HepG2 (cell line): ENCODE measurements around the gene GSS. TPM values are rescaled to one million over a fixed set of nuclear protein-coding genes. Genes with fewer than 3 reads are reported as not detected.
A peak's percentile ranks its signal among the peaks of the same experiment; 100 is the strongest.

Source experiments
- BORCS8-MEF2B ChIP-seq: sonication (generic); formaldehyde crosslinking; IDR thresholded peaks from 2 replicates; pipeline ENCODE4 v1.8.0; 2022; ENCODE audit warnings: mild to moderate bottlenecking, missing genetic modification reagents
- DMAP1 ChIP-seq: IDR thresholded peaks from 2 replicates; pipeline ENCODE4 v1.6.1; 2016
- DNMT3B ChIP-seq: conservative IDR thresholded peaks from 2 replicates; pipeline ENCODE4 v1.6.1; 2016; ENCODE audit warnings: missing biosample characterization, control low read depth
- HNRNPL ChIP-seq: fragments of 200-400 bp; formaldehyde crosslinking; IDR thresholded peaks from 2 replicates; pipeline ENCODE4 v1.6.1; 2017; ENCODE audit warnings: mild to moderate bottlenecking, low read depth, low read length
- ISL2 ChIP-seq: sonication (generic); formaldehyde crosslinking; IDR thresholded peaks from 2 replicates; pipeline ENCODE4 v1.5.0; 2020; ENCODE audit warnings: missing genetic modification reagents
- MAF1 ChIP-seq: sonication (generic); formaldehyde crosslinking; IDR thresholded peaks from 2 replicates; pipeline ENCODE4 v1.5.0; 2020; ENCODE audit warnings: missing genetic modification reagents, borderline replicate concordance
- PHF5A ChIP-seq: IDR thresholded peaks from one replicate; pipeline ENCODE4 v1.6.1; 2018; ENCODE audit warnings: low read depth, missing genetic modification reagents; ENCODE audit not compliant: unreplicated experiment
- RFX5 ChIP-seq: IDR thresholded peaks from 2 replicates; pipeline ENCODE4 v1.6.1; 2011; ENCODE audit warnings: low read depth, low read length, improper control_type of control experiment
- SPEN ChIP-seq: sonication (generic); formaldehyde crosslinking; IDR thresholded peaks from 2 replicates; pipeline ENCODE4 v1.5.1; 2020; ENCODE audit warnings: low read depth, mild to moderate bottlenecking, missing genetic modification reagents
- XRCC5 ChIP-seq: fragments of 200-400 bp; formaldehyde crosslinking; optimal IDR thresholded peaks from 2 replicates; pipeline ENCODE3; 2017; ENCODE audit warnings: mild to moderate bottlenecking, low read length
- ZNF207 ChIP-seq: fragments of 450-650 bp; IDR thresholded peaks from 2 replicates; pipeline ENCODE4 v1.6.1; 2016; ENCODE audit warnings: antibody characterized with exemption, borderline replicate concordance
- ZNF318 ChIP-seq: sonication (generic); formaldehyde crosslinking; IDR thresholded peaks from 2 replicates; pipeline ENCODE4 v1.4.0; 2020; ENCODE audit warnings: mild to moderate bottlenecking, missing genetic modification reagents
- ZNF362 ChIP-seq: sonication (generic); formaldehyde crosslinking; IDR thresholded peaks from 2 replicates; pipeline ENCODE4 v1.4.0; 2020; ENCODE audit warnings: missing genetic modification reagents, mild to moderate bottlenecking, borderline replicate concordance
- ZNF44 ChIP-seq: sonication (generic); formaldehyde crosslinking; IDR thresholded peaks from 2 replicates; pipeline ENCODE4 v1.5.1; 2020; ENCODE audit warnings: mild to moderate bottlenecking, missing genetic modification reagents
- ZNF562 ChIP-seq: sonication (generic); formaldehyde crosslinking; IDR thresholded peaks from 2 replicates; pipeline ENCODE4 v1.8.0; 2022; ENCODE audit warnings: missing genetic modification reagents, borderline replicate concordance
- ZNF687 ChIP-seq: sonication (generic); formaldehyde crosslinking; IDR thresholded peaks from 2 replicates; pipeline ENCODE4 v1.5.1; 2020; ENCODE audit warnings: mild to moderate bottlenecking, missing genetic modification reagents, moderate library complexity
- polyA plus RNA-seq, 8 experiments: library from polyadenylated mRNA; depleted of rRNA in 3 of 8; stranded (reverse) in 7 of 8; unstranded in 1 of 8; fragments of >200 nt; fragmentation: Illumina TruSeq in 4 of 8; extraction: Trizol in 4 of 8; gene quantifications; 2 replicates each; pipeline versions ENCODE4 v1.2.1 to v1.2.3, GENCODE V29; 2011 to 2016; ENCODE audit warnings: low read depth in 4 of 8, missing spikeins in 1 of 8, mixed read lengths in 1 of 8; ENCODE audit not compliant: insufficient read depth in 1 of 8
- total RNA-seq, 5 experiments: library from RNA; depleted of rRNA; stranded (reverse); fragments of >200 nt; fragmentation: Illumina TruSeq; extraction: Trizol; gene quantifications; 2 replicates each; pipeline ENCODE4 v1.2.3, GENCODE V29; 2016; ENCODE audit warnings: low read depth in 1 of 5

Gene GSS
- total and polyA plus RNA-seq, 2 of the 13 experiments (the other 11 are each of a cell fraction or from before 2014, with no cell fraction given), result 80.1 to 102 TPM

- TF ChIP-seq ZNF207 (no peak), ZNF362 (no peak), HNRNPL (0 out of 2 replicates have a peak, but pooled peaks have one; percentile 64), DMAP1 (CRISPR knock-in tag) (no peak), ZNF44 (CRISPR knock-in tag) (no peak), MAF1 (CRISPR knock-in tag) (no peak), XRCC5 (peak; percentile 8), ZNF687 (peak; percentile 30), BORCS8-MEF2B (CRISPR knock-in tag) (no peak), RFX5 (no peak), PHF5A (CRISPR knock-in tag) (no peak), ISL2 (CRISPR knock-in tag) (no peak), SPEN (CRISPR knock-in tag) (0 out of 2 replicates have a peak, but pooled peaks have one; percentile 12), ZNF562 (CRISPR knock-in tag) (no peak), ZNF318 (CRISPR knock-in tag) (no peak), DNMT3B (CRISPR knock-in tag) (no peak)
These were observed 42.8 kb upstream of the GSS start (continued) for GRCh38 chr20:34998331-34998950.
